Nephron progenitor cell (in vitro differentiated cells): ENCODE results near the gene ZNF579.
"Not testable (repeated sequence)": the region's sequence is repeated elsewhere in the genome, so short reads cannot be mapped to it uniquely, and the experiment has no call there.

Experiments
- DNase-seq: peaks from one replicate; pipeline ENCODE4 v3.0.0; 2021
- H3K27ac Mint-ChIP-seq: 2 replicates; pipeline ENCODE4 v1.8.0; 2021; ENCODE audit warnings: mild to moderate bottlenecking, moderate library complexity, mixed read lengths
- H3K27me3 Mint-ChIP-seq: 2 replicates; pipeline ENCODE4 v1.8.0; 2021; ENCODE audit warnings: mild to moderate bottlenecking, low read depth, mixed read lengths; ENCODE audit not compliant: poor library complexity
- H3K36me3 Mint-ChIP-seq: 2 replicates; pipeline ENCODE4 v1.8.0; 2021; ENCODE audit warnings: low read depth, mixed read lengths
- H3K4me1 Mint-ChIP-seq: 2 replicates; pipeline ENCODE4 v1.8.0; 2021; ENCODE audit warnings: mixed read lengths
- H3K4me3 Mint-ChIP-seq: 2 replicates; pipeline ENCODE4 v1.8.0; 2021; ENCODE audit warnings: mild to moderate bottlenecking, moderate library complexity, mixed read lengths
- H3K9me3 Mint-ChIP-seq: 2 replicates; pipeline ENCODE4 v1.8.0; 2021; ENCODE audit warnings: mild to moderate bottlenecking, moderate library complexity, mixed read lengths
- TF ChIP-seq, protein P1 (sequence below): fragments of 200-600 bp; sonication (generic); IDR thresholded peaks from 2 replicates; pipeline ENCODE4 v1.5.0; 2021; ENCODE audit warnings: antibody characterized with exemption

The ZNF579 gene

GRCh38 chr19:55535173-55535964 lies 45.3 kb downstream of the ZNF579 start:
- Mint-ChIP-seq H3K9me3 (no peaks in the 10 kb centered on the region), H3K27ac (peak overlapping the region; percentile 59), H3K36me3 (no peaks in the 10 kb centered on the region), H3K4me3 (peak overlapping the region; percentile 44), H3K27me3 (peaks cover 7% of the 10 kb centered on the region), H3K4me1 (peaks cover 50% of the 10 kb centered on the region)
- no peak for DNase-seq
- TF ChIP-seq, protein P1, sequence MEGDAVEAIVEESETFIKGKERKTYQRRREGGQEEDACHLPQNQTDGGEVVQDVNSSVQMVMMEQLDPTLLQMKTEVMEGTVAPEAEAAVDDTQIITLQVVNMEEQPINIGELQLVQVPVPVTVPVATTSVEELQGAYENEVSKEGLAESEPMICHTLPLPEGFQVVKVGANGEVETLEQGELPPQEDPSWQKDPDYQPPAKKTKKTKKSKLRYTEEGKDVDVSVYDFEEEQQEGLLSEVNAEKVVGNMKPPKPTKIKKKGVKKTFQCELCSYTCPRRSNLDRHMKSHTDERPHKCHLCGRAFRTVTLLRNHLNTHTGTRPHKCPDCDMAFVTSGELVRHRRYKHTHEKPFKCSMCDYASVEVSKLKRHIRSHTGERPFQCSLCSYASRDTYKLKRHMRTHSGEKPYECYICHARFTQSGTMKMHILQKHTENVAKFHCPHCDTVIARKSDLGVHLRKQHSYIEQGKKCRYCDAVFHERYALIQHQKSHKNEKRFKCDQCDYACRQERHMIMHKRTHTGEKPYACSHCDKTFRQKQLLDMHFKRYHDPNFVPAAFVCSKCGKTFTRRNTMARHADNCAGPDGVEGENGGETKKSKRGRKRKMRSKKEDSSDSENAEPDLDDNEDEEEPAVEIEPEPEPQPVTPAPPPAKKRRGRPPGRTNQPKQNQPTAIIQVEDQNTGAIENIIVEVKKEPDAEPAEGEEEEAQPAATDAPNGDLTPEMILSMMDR, result no peak

DNA sequence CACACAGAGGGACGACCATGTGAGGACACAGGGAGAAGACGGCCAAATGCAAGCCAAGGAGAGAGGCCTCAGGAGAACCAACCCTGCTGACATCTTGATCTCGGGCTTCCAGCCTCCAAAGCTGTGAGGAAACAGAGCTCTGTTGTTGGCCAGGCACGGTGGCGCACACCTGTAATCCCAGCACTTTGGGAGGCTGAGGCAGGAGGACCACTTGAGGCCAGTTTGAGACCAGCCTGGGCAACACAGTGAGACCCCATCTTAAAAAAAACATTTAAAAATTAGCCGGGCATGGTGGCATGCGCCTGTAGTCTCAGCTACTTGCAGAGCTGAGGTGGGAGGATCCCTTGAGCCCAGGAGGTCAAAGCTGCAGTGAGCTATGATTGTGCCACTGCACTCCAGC lies 46.4 kb downstream of the ZNF579 start:
- not testable (repeated sequence) for H3K36me3 Mint-ChIP-seq, H3K27ac Mint-ChIP-seq, H3K9me3 Mint-ChIP-seq, H3K4me3 Mint-ChIP-seq, DNase-seq, H3K27me3 Mint-ChIP-seq
- H3K4me1 Mint-ChIP-seq, result peaks cover 39% of the 10 kb centered on the region

DNA sequence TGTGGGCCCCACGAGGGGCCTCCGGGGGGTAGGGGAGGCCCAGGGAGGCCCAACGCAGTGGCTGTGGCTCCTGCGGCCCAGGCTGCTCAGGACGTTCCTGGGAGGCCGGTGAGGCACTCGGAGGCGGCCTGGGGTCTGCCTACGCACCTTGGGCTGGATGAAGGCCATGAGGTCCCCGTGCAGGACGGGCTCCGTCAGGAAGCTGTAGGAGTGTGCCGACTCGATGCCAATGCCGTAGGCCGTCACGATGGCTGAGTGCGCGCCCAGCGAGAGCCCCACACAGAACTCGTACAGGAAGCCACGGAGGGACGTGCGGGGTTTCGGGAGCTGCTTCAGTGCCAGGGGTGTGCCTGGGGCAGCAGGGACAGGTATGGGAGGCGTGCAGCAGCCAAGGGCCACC lies 49.7 kb downstream of the ZNF579 start:
- no peak for DNase-seq
- Mint-ChIP-seq H3K4me1 (peaks cover 18% of the 10 kb centered on the region), H3K27me3 (no peaks in the 10 kb centered on the region), H3K36me3 (no peaks in the 10 kb centered on the region), H3K4me3 (no peak overlapping the region), H3K27ac (no peak overlapping the region), H3K9me3 (no peaks in the 10 kb centered on the region)
- TF ChIP-seq, protein P1, result no peak

- H3K27me3 Mint-ChIP-seq, result no peaks in the 10 kb centered on the region
- H3K4me3 Mint-ChIP-seq, result no peak overlapping the region
- TF ChIP-seq, protein P1, result no peak
- H3K27ac Mint-ChIP-seq, result no peak overlapping the region
- no peaks in the 10 kb centered on the region for H3K9me3 Mint-ChIP-seq
- H3K36me3 Mint-ChIP-seq, result no peaks in the 10 kb centered on the region
- peaks cover 9% of the 10 kb centered on the region for H3K4me1 Mint-ChIP-seq
- DNase-seq, result no peak
Measured at GRCh38 chr19:55529636-55530234, 50.9 kb downstream of the ZNF579 start.

GRCh38 chr19:55528030-55528803 lies 52.4 kb downstream of the ZNF579 start:
- H3K4me3 Mint-ChIP-seq, result no peak overlapping the region
- H3K27ac Mint-ChIP-seq, result no peak overlapping the region
- no peaks in the 10 kb centered on the region for H3K9me3 Mint-ChIP-seq
- H3K36me3 Mint-ChIP-seq, result peaks cover 4% of the 10 kb centered on the region
- H3K27me3 Mint-ChIP-seq, result peaks cover 6% of the 10 kb centered on the region
- DNase-seq, result no peak
- peaks cover 6% of the 10 kb centered on the region for H3K4me1 Mint-ChIP-seq
- TF ChIP-seq, protein P1, result no peak
